Calu3 (cell line): ENCODE results near the gene LCN12. TPM values are rescaled to one million over a fixed set of nuclear protein-coding genes. Genes with fewer than 3 reads are reported as not detected.

ENCODE experiments used
- BruUV-seq: library from RNA; stranded (reverse); fragments of 400-500 nt; replicated peaks from 2 replicates; lab custom pipeline; 2021; lab: Mats Ljungman, UMichigan
- CTCF ChIA-PET: fragments of 300-600 bp; sonication (Branson Sonifier 250); formaldehyde crosslinking; loops from one replicate; lab custom pipeline; 2022; ENCODE audit warnings: antibody characterized with exemption; lab: Charles Lee
- DNase-seq: peaks from one replicate; pipeline ENCODE4 v3.0.0; 2022
- H3K27ac Mint-ChIP-seq: one replicate; pipeline ENCODE4 v1.8.0; 2022; ENCODE audit warnings: mixed read lengths; ENCODE audit not compliant: unreplicated experiment
- H3K27me3 Mint-ChIP-seq: one replicate; pipeline ENCODE4 v1.8.0; 2022; ENCODE audit warnings: mixed read lengths; ENCODE audit not compliant: unreplicated experiment
- H3K36me3 Mint-ChIP-seq: one replicate; pipeline ENCODE4 v1.8.0; 2022; ENCODE audit warnings: mild to moderate bottlenecking, moderate library complexity, mixed read lengths; ENCODE audit not compliant: insufficient read depth, unreplicated experiment
- H3K4me1 Mint-ChIP-seq: one replicate; pipeline ENCODE4 v1.8.0; 2022; ENCODE audit warnings: mild to moderate bottlenecking, low read depth, mixed read lengths; ENCODE audit not compliant: unreplicated experiment
- H3K4me3 Mint-ChIP-seq: one replicate; pipeline ENCODE4 v1.8.0; 2022; ENCODE audit warnings: mild to moderate bottlenecking, low read depth, moderate library complexity, mixed read lengths; ENCODE audit not compliant: unreplicated experiment
- H3K9me3 Mint-ChIP-seq: one replicate; pipeline ENCODE4 v1.8.0; 2022; ENCODE audit warnings: low read depth, mixed read lengths; ENCODE audit not compliant: unreplicated experiment
- intact Hi-C: fragments of 100-400 bp; cut with micrococcal nuclease; formaldehyde crosslinking; loops from one replicate; pipeline ENCODE4 v1.10.0; 2022; ENCODE audit not compliant: unreplicated experiment
- total RNA-seq: library from RNA; stranded (reverse); gene quantifications from 2 replicates; pipeline ENCODE4 v1.2.3, GENCODE V29; 2022
- TF ChIP-seq, protein P1 (sequence below): fragments of 200-600 bp; IDR thresholded peaks from one replicate; pipeline ENCODE4 v1.8.0; 2022; ENCODE audit warnings: antibody characterized with exemption; ENCODE audit not compliant: unreplicated experiment

LCN12 gene
- total RNA-seq, 1 experiment from 2014 or later, result 3.8 TPM

GRCh38 chr9:136923881-136924280 is 28.2 kb upstream of the LCN12 start:
- no peaks in the 10 kb centered on the region for H3K9me3 Mint-ChIP-seq
- intact Hi-C loops, result no loop called here

GRCh38 chr9:136925414-136926153 is 26.5 kb upstream of the LCN12 start:
- no peaks in the 10 kb centered on the region for H3K4me1 Mint-ChIP-seq
- BruUV-seq, result no TSS peak

More at GRCh38 chr9:136923881-136924280, 28.2 kb upstream of the LCN12 start:
- Mint-ChIP-seq H3K4me3 (no peak overlapping the region), H3K36me3 (peaks cover 48% of the 10 kb centered on the region), H3K4me1 (no peaks in the 10 kb centered on the region), H3K27me3 (no peaks in the 10 kb centered on the region), H3K27ac (no peak overlapping the region)
- no TSS peak for BruUV-seq
- CTCF ChIA-PET, result no interaction called here
- TF ChIP-seq, protein P1, sequence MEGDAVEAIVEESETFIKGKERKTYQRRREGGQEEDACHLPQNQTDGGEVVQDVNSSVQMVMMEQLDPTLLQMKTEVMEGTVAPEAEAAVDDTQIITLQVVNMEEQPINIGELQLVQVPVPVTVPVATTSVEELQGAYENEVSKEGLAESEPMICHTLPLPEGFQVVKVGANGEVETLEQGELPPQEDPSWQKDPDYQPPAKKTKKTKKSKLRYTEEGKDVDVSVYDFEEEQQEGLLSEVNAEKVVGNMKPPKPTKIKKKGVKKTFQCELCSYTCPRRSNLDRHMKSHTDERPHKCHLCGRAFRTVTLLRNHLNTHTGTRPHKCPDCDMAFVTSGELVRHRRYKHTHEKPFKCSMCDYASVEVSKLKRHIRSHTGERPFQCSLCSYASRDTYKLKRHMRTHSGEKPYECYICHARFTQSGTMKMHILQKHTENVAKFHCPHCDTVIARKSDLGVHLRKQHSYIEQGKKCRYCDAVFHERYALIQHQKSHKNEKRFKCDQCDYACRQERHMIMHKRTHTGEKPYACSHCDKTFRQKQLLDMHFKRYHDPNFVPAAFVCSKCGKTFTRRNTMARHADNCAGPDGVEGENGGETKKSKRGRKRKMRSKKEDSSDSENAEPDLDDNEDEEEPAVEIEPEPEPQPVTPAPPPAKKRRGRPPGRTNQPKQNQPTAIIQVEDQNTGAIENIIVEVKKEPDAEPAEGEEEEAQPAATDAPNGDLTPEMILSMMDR, result no peak
- DNase-seq, result no peak

GRCh38 chr9:136926154-136926704 is 25.8 kb upstream of the LCN12 start:
- intact Hi-C loops, result no loop called here
- H3K27me3 Mint-ChIP-seq, result no peaks in the 10 kb centered on the region
- H3K36me3 Mint-ChIP-seq, result peaks cover 51% of the 10 kb centered on the region
- no TSS peak for BruUV-seq
- no peak overlapping the region for H3K27ac Mint-ChIP-seq
- H3K4me1 Mint-ChIP-seq, result no peaks in the 10 kb centered on the region
- CTCF ChIA-PET, result no interaction called here
- H3K9me3 Mint-ChIP-seq, result no peaks in the 10 kb centered on the region
- TF ChIP-seq, protein P1, result no peak
- DNase-seq, result no peak
- H3K4me3 Mint-ChIP-seq, result no peak overlapping the region

More at GRCh38 chr9:136925414-136926153, 26.5 kb upstream of the LCN12 start:
- Mint-ChIP-seq H3K27ac (no peak overlapping the region), H3K36me3 (peaks cover 47% of the 10 kb centered on the region), H3K9me3 (no peaks in the 10 kb centered on the region), H3K27me3 (no peaks in the 10 kb centered on the region), H3K4me3 (no peak overlapping the region)
- TF ChIP-seq, protein P1, result no peak
- DNase-seq, result no peak
- CTCF ChIA-PET, result no interaction called here
- intact Hi-C loops, result no loop called here

- Mint-ChIP-seq H3K27ac (no peak overlapping the region), H3K27me3 (no peaks in the 10 kb centered on the region), H3K4me3 (no peak overlapping the region), H3K9me3 (no peaks in the 10 kb centered on the region), H3K4me1 (no peaks in the 10 kb centered on the region), H3K36me3 (peaks cover 51% of the 10 kb centered on the region)
- intact Hi-C loops, result no loop called here
- TF ChIP-seq, protein P1, result no peak
- CTCF ChIA-PET, result no interaction called here
- no peak for DNase-seq
- BruUV-seq, result no TSS peak
These were observed 25.3 kb upstream of the LCN12 start for GRCh38 chr9:136926749-136927148.
